Measurements from ENCODE around the gene RBM23. TPM values are rescaled to one million over a fixed set of nuclear protein-coding genes. Genes with fewer than 3 reads are reported as not detected.

The RBM23 gene
- total RNA-seq, 2 experiments from 2014 or later = 79.0 to 79.6 TPM

DNA sequence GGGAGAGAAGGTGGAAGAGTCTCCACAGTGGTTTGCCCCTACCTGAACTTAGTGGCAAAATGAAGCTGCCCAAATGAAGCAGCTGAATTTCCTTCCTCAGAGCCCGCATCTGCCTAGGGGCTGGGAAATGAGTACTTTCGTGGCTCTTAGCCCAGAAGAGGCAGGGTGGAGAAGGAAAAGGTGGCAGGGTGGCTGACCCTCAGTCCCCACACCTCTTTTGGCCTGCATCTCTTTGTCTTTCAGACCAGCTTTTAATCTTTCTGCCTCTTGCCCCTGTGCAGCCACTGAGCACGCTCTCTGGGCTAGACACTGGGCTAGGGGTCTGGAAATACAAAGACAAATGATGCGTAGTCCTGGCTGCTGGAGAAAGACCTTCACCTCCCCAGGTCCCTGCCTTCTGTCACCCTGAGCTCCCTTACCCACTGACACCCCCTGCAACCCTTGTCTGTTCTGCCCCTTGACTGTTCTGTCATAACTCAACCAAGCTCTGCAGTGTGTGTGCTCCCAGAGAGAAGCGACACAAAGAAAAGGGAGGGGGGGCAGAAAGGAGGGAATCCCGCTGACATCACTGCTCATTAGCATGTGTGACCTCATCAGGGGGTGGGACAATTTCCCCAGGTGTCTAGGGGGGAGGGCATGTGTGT, 36.3 kb downstream of the RBM23 start:
- POLR2A ChIA-PET = no interaction called here
- CTCF ChIA-PET = interaction anchor here (1.0 to 7.9 kb wide), 6 partner anchors 10 to 313 kb away, joined by 3 to 61 read pairs (median 10); partner anchors contain the start of genes DAD1 and LRP10
- Mint-ChIP-seq H3K4me1 (peaks cover 27% of the 10 kb centered on the region), H3K27ac (no peak overlapping the region), H3K36me3 (ENCODE audit: low read depth) (peaks cover 8% of the 10 kb centered on the region), H3K4me3 (no peak overlapping the region), H3K9me3 (no peaks in the 10 kb centered on the region), H3K27me3 (peaks cover 20% of the 10 kb centered on the region)
- no peak for DNase-seq

- no peak for DNase-seq
- ChIA-PET POLR2A (no interaction called here), CTCF (interaction anchor here (0.8 to 3.8 kb wide), 5 partner anchors 9 to 312 kb away, joined by 3 to 27 read pairs (median 7); partner anchors contain the start of gene LRP10)
- Mint-ChIP-seq H3K27me3 (peaks cover 20% of the 10 kb centered on the region), H3K9me3 (no peaks in the 10 kb centered on the region), H3K4me1 (peaks cover 21% of the 10 kb centered on the region), H3K36me3 (ENCODE audit: low read depth) (peaks cover 10% of the 10 kb centered on the region), H3K27ac (no peak overlapping the region), H3K4me3 (no peak overlapping the region)
Observed at GRCh38 chr14:22882064-22882463, 36.9 kb downstream of the RBM23 start.

DNA sequence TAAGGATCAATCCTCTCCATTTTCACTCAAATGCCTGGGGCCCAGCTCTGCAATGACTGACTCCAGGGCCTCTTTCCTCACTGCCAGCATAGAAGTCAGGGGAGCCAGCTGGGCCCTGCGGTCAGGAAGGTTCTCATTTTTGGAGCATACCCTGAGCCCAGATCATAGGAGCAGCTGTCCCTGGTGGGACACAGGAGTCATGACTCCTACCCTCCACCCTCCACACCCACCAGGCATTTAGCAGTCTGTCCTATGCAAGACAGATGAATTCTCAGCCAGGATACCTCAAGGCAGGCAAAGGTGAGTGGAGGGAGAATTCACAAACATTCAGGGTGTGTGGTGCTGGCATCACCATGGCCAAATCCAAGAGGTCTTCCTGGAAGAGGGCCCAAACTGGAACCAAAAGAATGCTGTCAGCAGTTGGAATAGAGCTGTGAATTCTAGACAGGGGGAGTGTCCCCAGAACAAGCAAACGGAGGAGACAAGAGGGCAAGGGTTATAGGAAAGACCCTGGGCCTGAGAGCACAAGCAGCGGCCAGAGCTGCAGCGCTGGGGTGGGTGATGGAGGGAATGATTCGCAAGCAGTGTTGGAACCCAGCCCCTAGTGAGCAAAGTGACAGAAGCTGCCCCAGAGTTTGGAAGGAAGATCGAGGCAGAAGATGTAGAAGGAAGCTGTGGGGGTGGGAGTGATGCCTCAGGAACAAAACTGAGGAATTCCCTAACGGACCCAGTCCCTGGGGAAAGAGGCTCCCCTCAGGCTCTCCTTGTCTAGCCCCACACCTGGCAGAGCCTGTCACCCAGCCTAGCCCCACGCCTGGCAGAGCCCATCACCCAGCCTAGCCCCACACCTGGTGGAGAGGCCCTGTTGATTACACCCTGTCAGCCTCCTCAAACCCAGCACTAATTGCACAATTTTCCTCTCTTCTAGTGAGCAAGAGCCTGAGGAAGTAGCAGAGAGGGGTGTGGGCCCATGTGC, 40.4 kb downstream of the RBM23 start:
- ChIA-PET POLR2A (no interaction called here), CTCF (interaction anchor here (1.1 to 1.7 kb wide), 2 partner anchors 19 to 24 kb away, joined by 3 read pairs; no protein-coding TSS in a partner anchor)
- Mint-ChIP-seq H3K4me1 (peaks cover 9% of the 10 kb centered on the region), H3K9me3 (no peaks in the 10 kb centered on the region), H3K27me3 (peaks cover 8% of the 10 kb centered on the region), H3K27ac (peak overlapping the region; percentile 20), H3K4me3 (no peak overlapping the region), H3K36me3 (ENCODE audit: low read depth) (peaks cover 33% of the 10 kb centered on the region)
- DNase-seq = no peak

DNA sequence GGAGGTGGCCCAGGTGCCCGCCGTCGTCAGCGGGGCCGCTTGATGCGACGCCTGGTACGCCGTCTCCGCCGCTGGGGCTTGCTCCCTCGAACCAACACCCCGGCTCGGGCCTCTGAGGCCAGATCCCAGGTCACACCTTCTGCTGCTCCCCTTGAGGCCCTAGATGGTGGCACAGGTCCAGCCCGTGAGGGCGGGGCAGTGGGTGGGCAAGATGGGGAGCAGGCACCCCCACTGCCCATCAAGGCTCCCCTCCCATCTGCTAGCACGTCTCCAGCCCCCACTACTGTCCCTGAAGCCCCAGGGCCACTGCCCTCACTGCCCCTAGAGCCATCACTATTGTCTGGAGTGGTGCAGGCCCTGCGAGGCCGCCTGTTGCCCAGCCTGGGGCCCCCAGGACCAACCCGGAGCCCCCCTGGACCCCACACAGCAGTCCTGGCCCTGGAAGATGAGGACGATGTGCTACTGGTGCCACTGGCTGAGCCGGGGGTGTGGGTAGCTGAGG, 41.9 kb downstream of the RBM23 start:
- CTCF ChIA-PET = no interaction called here
- no peak for DNase-seq
- Mint-ChIP-seq H3K4me3 (no peak overlapping the region), H3K27ac (no peak overlapping the region), H3K36me3 (ENCODE audit: low read depth) (peaks cover 40% of the 10 kb centered on the region), H3K4me1 (peaks cover 16% of the 10 kb centered on the region), H3K27me3 (peaks cover 5% of the 10 kb centered on the region), H3K9me3 (no peaks in the 10 kb centered on the region)
- POLR2A ChIA-PET = no interaction called here

DNA sequence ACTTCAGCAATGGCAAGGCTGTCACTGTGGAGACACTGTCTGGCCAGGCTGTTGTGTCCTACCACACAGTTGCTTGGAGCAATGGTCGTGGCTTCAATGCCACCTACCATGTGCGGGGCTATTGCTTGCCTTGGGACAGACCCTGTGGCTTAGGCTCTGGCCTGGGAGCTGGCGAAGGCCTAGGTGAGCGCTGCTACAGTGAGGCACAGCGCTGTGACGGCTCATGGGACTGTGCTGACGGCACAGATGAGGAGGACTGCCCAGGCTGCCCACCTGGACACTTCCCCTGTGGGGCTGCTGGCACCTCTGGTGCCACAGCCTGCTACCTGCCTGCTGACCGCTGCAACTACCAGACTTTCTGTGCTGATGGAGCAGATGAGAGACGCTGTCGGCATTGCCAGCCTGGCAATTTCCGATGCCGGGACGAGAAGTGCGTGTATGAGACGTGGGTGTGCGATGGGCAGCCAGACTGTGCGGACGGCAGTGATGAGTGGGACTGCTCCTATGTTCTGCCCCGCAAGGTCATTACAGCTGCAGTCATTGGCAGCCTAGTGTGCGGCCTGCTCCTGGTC, 43.1 kb downstream of the RBM23 start:
- no peak for DNase-seq
- H3K27me3 Mint-ChIP-seq = no peaks in the 10 kb centered on the region
- ChIA-PET POLR2A (no interaction called here), CTCF (interaction anchor here (1.0 to 1.4 kb wide), 3 partner anchors 11 to 25 kb away, joined by 3 to 4 read pairs (median 3); no protein-coding TSS in a partner anchor)
- H3K9me3 Mint-ChIP-seq = no peaks in the 10 kb centered on the region
- no peak overlapping the region for H3K27ac Mint-ChIP-seq
- peaks cover 40% of the 10 kb centered on the region for H3K36me3 Mint-ChIP-seq (ENCODE audit: low read depth)
- H3K4me3 Mint-ChIP-seq = no peak overlapping the region
- peaks cover 18% of the 10 kb centered on the region for H3K4me1 Mint-ChIP-seq

GRCh38 chr14:22875003-22875747, 43.8 kb downstream of the RBM23 start:
- ChIA-PET CTCF (interaction anchor here (1.4 to 5.2 kb wide), 4 partner anchors 10 to 44 kb away, joined by 4 to 50 read pairs (median 20); no protein-coding TSS in a partner anchor), POLR2A (no interaction called here)
- H3K27me3 Mint-ChIP-seq = no peaks in the 10 kb centered on the region
- H3K4me3 Mint-ChIP-seq = no peak overlapping the region
- H3K9me3 Mint-ChIP-seq = no peaks in the 10 kb centered on the region
- H3K4me1 Mint-ChIP-seq = peaks cover 25% of the 10 kb centered on the region
- H3K27ac Mint-ChIP-seq = peak overlapping the region; percentile 14
- DNase-seq = no peak
- H3K36me3 Mint-ChIP-seq (ENCODE audit: low read depth) = peaks cover 40% of the 10 kb centered on the region

GRCh38 chr14:22872833-22873520, 46.0 kb downstream of the RBM23 start:
- Mint-ChIP-seq H3K27ac (peak overlapping the region; percentile 91), H3K4me3 (peak overlapping the region; percentile 89), H3K36me3 (ENCODE audit: low read depth) (peaks cover 33% of the 10 kb centered on the region), H3K4me1 (peaks cover 26% of the 10 kb centered on the region), H3K9me3 (no peaks in the 10 kb centered on the region), H3K27me3 (no peaks in the 10 kb centered on the region)
- no peak for DNase-seq
- CTCF ChIA-PET = interaction anchor here (0.6 to 5.2 kb wide), 17 partner anchors 9 to 354 kb away, joined by 3 to 50 read pairs (median 5); partner anchors contain the start of gene REM2
- POLR2A ChIA-PET = no interaction called here

GRCh38 chr14:22872033-22872832, 46.7 kb downstream of the RBM23 start:
- no peaks in the 10 kb centered on the region for H3K9me3 Mint-ChIP-seq

GRCh38 chr14:22871224-22872032, 47.5 kb downstream of the RBM23 start, which contains the start of gene LRP10:
Gene LRP10 (plus strand): TSS chr14:22871740. CDS start chr14:22872304, 564 bp downstream.
- H3K9me3 Mint-ChIP-seq = no peaks in the 10 kb centered on the region
- no peaks in the 10 kb centered on the region for H3K27me3 Mint-ChIP-seq
- ChIA-PET CTCF (interaction anchor here (0.6 to 5.2 kb wide), 19 partner anchors 10 to 424 kb away, joined by 3 to 50 read pairs (median 3); partner anchors contain the start of gene REM2), POLR2A (interaction anchor here (0.6 kb wide), 2 partner anchors 58 to 220 kb away, joined by 3 to 4 read pairs; no protein-coding TSS in a partner anchor)
- peaks cover 26% of the 10 kb centered on the region for H3K4me1 Mint-ChIP-seq
- H3K27ac Mint-ChIP-seq = peak within 1 kb of the TSS; percentile 99
- peak within 1 kb of the TSS; percentile 89 for H3K4me3 Mint-ChIP-seq
- peak; percentile 84 for DNase-seq
- peaks cover 23% of the 10 kb centered on the region for H3K36me3 Mint-ChIP-seq (ENCODE audit: low read depth)

More at GRCh38 chr14:22872033-22872832, 46.7 kb downstream of the RBM23 start:
- peak overlapping the region; percentile 99 for H3K27ac Mint-ChIP-seq
- peaks cover 31% of the 10 kb centered on the region for H3K36me3 Mint-ChIP-seq (ENCODE audit: low read depth)
- POLR2A ChIA-PET = no interaction called here
- peak; percentile 76 for DNase-seq
- CTCF ChIA-PET = interaction anchor here (0.6 to 5.2 kb wide), 23 partner anchors 10 to 354 kb away, joined by 3 to 50 read pairs (median 5); partner anchors contain the start of gene REM2
- H3K4me1 Mint-ChIP-seq = peaks cover 26% of the 10 kb centered on the region
- H3K27me3 Mint-ChIP-seq = no peaks in the 10 kb centered on the region
- H3K4me3 Mint-ChIP-seq = peak overlapping the region; percentile 89

GRCh38 chr14:22870811-22871223, 48.1 kb downstream of the RBM23 start:
- POLR2A ChIA-PET = interaction anchor here (0.6 kb wide), 2 partner anchors 59 to 220 kb away, joined by 3 to 4 read pairs; no protein-coding TSS in a partner anchor
- no peaks in the 10 kb centered on the region for H3K27me3 Mint-ChIP-seq
- CTCF ChIA-PET = interaction anchor here (0.5 to 5.2 kb wide), 12 partner anchors 11 to 425 kb away, joined by 3 to 50 read pairs (median 5); partner anchors contain the start of gene REM2
- no peak for DNase-seq
- H3K4me1 Mint-ChIP-seq = peaks cover 26% of the 10 kb centered on the region
- H3K36me3 Mint-ChIP-seq (ENCODE audit: low read depth) = peaks cover 17% of the 10 kb centered on the region
- no peaks in the 10 kb centered on the region for H3K9me3 Mint-ChIP-seq
- peak overlapping the region; percentile 99 for H3K27ac Mint-ChIP-seq
- H3K4me3 Mint-ChIP-seq = peak overlapping the region; percentile 89

All from activated CD4-positive, alpha-beta T cell treated with anti-CD3 and anti-CD28 coated beads, Interleukin-2, amount 10 ng/mL, durations not matched to agents 7 days and 5 days (primary cell).